HG02623 (cell line): ENCODE measurements around the gene PDHX.

ENCODE experiments used
- ATAC-seq: cut with Tn5 transposase; IDR thresholded peaks from one replicate; pipeline ENCODE4 v1.9.1; 2021; ENCODE audit warnings: moderate library complexity; ENCODE audit not compliant: unreplicated experiment

The PDHX gene

GRCh38 chr11:34948696-34949095 lies 32.3 kb downstream of the PDHX start:
- no peak for ATAC-seq

DNA sequence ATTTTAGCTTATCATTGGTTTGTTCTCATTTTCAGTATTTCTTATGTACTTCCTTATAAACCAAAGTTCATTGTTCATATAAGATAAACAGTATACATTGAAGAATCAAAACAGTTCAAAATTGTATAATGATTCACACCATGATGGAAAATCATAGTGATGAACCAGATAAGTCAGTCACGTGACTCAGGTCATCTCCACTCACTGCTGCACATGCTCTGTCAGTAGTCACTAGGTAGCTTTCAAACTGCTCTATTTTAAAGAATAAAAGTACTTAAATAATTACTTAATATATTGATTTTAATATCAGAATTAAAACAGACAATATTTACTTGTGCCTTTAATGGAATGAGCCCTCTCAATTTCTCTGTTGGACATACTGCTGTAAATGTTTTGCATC lies 37.5 kb downstream of the PDHX start:
- ATAC-seq, result no peak

GRCh38 chr11:34957206-34957605 lies 40.8 kb downstream of the PDHX start:
- ATAC-seq, result no peak

DNA sequence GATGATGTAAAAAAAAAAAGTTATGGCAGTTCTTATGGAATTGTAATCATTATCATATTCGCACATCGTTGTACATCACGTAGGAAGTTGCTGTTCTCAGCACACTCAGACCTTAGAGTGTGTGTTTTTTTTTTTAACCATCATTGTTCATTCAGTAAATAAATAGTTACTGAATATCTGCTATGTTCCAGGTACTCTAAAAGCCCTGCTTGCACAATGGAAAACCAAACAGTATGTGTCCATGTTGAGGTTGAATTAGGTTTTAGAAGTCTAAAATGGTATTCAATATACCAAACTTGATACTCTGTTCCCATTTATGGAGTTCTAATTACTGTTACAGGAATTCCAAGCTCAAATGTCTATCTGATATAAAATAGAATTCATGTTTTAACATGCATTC lies 41.2 kb downstream of the PDHX start:
- ATAC-seq, result no peak

GRCh38 chr11:34959770-34960169 lies 43.4 kb downstream of the PDHX start:
- ATAC-seq, result no peak

- no peak for ATAC-seq
These were observed 43.9 kb downstream of the PDHX start for GRCh38 chr11:34960277-34960676.

GRCh38 chr11:34962034-34962433 lies 45.6 kb downstream of the PDHX start:
- ATAC-seq, result no peak

DNA sequence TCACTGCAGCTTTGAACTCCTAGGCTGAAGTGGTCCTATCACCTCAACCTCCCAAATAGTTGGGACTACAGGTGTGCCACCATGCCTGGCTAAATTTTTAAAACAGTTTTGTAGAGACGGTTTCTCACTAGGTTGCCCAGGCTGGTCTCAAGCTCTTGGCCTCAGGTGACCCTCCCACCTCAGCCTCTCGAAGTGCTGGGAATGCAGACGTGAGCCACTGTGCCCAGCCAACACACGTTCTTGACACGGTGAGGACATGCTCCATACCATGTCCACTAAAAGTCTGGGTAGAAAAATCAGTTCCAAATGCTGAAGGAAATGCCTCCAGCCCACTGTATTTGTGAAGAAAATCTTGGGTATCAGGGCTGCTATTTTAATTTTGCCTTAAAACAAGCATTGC lies 46.9 kb downstream of the PDHX start:
- ATAC-seq, result no peak

DNA sequence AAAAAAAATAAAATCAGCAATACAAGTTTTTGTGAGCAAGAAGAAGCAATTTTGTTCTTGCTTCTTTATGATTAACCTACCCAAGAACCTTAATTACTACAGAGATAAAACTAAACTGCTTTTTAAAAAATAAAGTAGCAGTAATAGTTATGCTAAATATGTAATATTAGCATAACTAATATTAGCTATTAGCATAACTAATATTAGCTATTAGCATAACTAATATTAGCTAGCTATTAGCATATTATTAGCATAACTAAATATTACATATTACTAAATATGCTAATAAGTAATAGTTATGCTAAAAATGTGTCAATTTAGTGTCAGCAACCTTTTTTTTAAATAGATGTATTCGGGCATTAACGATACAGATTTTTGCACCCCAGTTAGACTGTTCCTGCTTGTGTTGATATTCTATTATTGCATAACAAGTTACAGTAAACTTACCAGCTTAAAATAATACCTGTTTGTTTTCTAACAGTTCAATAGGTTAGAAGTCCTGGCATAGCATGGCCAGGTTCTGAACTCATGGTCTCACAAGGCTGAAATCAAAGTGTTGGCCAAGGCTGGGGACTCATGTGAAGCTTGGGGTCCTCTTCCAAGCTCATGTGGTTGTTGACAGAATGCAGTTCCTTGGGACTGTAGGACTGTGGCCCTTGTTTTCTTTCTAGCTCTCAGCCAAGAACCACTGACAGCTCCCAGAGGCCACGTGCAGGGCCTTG lies 48.4 kb downstream of the PDHX start:
- no peak for ATAC-seq

DNA sequence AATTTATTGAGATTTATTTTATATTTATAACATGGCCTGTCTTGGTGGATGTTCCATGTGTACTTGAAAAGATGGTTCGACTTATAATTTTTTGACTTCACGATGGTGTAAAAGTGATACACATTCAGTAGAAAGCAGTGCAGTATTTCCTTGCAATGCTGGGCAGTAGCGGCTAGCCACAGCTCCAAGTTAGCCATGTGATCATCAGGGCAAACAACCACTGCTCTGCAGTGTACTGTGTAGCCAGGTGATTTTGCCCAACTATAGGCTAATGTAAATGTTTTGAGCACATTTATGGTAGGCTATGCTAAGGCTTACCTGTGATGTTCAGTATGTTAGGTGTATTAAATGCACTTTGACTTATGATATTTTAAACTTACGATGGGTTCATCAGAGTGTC lies 52.4 kb downstream of the PDHX start:
- ATAC-seq, result no peak

- ATAC-seq, result no peak
These were observed 53.6 kb downstream of the PDHX start for GRCh38 chr11:34970033-34970432.

GRCh38 chr11:34970480-34970879 lies 54.1 kb downstream of the PDHX start:
- ATAC-seq, result no peak

DNA sequence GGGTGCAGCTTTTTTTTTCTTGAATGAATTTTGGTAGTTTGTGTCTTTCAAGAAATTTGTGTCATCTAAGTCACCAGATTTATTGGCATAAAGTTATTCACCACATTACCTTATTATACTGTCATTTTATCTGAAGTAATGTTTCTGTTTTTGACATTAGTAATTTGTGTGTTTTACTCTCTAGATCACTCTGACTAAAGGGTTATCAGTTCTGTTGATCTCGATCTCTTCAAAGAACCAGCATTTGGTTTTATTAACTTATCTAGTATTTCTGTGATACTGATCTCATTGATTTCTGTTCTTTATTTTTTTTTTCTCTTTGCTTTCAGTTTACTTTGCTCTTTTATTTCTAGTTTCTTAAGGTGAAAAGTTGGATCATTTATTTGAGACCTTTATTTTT lies 55.5 kb downstream of the PDHX start:
- no peak for ATAC-seq

GRCh38 chr11:34972366-34972765 lies 55.9 kb downstream of the PDHX start:
- ATAC-seq, result no peak

DNA sequence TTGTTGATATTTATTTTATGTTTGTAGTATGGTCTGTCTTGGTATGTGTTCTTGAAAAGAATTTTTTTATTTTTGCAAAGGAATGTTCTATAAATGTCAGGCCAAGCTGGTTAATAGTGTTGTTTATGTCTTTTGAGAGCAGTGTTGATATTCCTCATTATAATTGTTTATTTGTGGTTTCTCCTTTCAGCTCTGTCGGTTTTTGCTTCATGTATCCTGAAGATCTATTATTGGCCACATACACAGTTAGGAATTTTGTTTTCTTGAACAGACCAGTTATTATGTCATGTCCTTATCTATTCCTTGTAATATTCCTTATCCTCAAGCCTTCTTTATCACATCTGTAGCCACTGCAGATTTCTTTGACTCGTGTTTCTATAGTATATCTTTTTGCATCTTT lies 56.5 kb downstream of the PDHX start:
- ATAC-seq, result no peak

GRCh38 chr11:34975482-34975881 lies 59.1 kb downstream of the PDHX start:
- no peak for ATAC-seq

- no peak for ATAC-seq
These were observed 60.2 kb downstream of the PDHX start for GRCh38 chr11:34976496-34977088.

DNA sequence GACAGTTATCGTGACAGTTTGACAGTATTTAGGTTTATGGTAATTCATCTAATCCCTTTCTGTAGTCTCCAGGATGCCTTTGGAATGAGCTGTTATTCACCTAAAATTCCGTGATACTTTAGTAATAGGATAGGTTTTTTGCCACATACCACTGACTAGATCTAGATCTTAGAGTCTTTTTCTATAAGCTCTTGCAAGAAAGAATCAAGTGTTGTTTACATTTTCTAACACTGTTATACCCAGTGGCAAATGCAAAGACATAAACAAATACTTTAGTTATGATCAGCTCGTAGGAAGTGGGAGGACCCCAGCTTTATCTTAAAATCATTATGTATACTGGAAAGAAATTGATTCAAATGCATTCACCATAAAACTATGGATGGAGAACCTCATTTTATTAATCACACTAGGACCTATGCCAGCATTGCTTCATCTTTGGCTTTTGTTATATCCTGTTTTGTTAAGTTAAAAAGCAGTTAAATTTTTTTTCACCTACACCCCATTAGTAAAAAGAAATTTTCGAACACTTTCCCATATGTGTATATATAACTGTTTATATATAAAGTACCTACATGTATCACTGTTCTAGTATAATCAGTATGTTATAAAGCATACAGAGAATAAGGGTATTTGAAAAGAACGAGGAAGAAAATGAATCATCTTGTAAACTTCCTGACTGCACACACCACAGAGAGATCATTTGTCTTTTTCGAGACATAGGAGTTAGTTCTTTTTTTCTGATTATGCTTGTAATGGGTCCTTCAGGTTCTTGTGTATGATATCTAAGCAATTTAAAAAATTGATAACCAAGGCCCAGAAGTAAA lies 60.9 kb downstream of the PDHX start:
- ATAC-seq, result no peak

GRCh38 chr11:34978236-34979191 lies 62.1 kb downstream of the PDHX start:
- ATAC-seq, result no peak

- ATAC-seq, result no peak
These were observed 68.1 kb downstream of the PDHX start for GRCh38 chr11:34984514-34984913.
